Nephron (organoid): ENCODE measurements around the gene KLK7.
A peak's percentile ranks its signal among the peaks of the same experiment; 100 is the strongest.

Experiments
- H3K27ac Mint-ChIP-seq, 3 experiments: 2 replicates each; pipeline ENCODE4 v1.8.0; 2020; ENCODE audit warnings: mixed read lengths in 3 of 3, mild to moderate bottlenecking in 2 of 3, moderate library complexity in 1 of 3
- H3K27me3 Mint-ChIP-seq: 2 replicates; pipeline ENCODE4 v1.8.0; 2021; ENCODE audit warnings: low read depth, mild to moderate bottlenecking, moderate library complexity, mixed read lengths
- H3K36me3 Mint-ChIP-seq: 2 replicates; pipeline ENCODE4 v1.8.0; 2020; ENCODE audit warnings: low read depth, mixed read lengths
- H3K4me1 Mint-ChIP-seq: 2 replicates; pipeline ENCODE4 v1.8.0; 2020; ENCODE audit warnings: mixed read lengths
- H3K4me3 Mint-ChIP-seq, 3 experiments: 2 replicates each; pipeline ENCODE4 v1.8.0; 2020; ENCODE audit warnings: mild to moderate bottlenecking in 3 of 3, mixed read lengths in 3 of 3, moderate library complexity in 2 of 3
- H3K9me3 Mint-ChIP-seq: 2 replicates; pipeline ENCODE4 v1.8.0; 2020; ENCODE audit warnings: mixed read lengths
- TF ChIP-seq, protein P1 (sequence below), 3 experiments: fragments of 200-600 bp; sonication (generic); IDR thresholded peaks; one replicate each; pipeline ENCODE4 v1.5.0; 2021; ENCODE audit warnings: antibody characterized with exemption in 3 of 3; ENCODE audit not compliant: unreplicated experiment in 3 of 3

The KLK7 gene

GRCh38 chr19:50962245-50962644, 21.5 kb downstream of the KLK7 start:
- TF ChIP-seq, protein P1, sequence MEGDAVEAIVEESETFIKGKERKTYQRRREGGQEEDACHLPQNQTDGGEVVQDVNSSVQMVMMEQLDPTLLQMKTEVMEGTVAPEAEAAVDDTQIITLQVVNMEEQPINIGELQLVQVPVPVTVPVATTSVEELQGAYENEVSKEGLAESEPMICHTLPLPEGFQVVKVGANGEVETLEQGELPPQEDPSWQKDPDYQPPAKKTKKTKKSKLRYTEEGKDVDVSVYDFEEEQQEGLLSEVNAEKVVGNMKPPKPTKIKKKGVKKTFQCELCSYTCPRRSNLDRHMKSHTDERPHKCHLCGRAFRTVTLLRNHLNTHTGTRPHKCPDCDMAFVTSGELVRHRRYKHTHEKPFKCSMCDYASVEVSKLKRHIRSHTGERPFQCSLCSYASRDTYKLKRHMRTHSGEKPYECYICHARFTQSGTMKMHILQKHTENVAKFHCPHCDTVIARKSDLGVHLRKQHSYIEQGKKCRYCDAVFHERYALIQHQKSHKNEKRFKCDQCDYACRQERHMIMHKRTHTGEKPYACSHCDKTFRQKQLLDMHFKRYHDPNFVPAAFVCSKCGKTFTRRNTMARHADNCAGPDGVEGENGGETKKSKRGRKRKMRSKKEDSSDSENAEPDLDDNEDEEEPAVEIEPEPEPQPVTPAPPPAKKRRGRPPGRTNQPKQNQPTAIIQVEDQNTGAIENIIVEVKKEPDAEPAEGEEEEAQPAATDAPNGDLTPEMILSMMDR (IDR thresholded peaks at IDR 0.05; ENCODE audit: unreplicated experiment in 3 of 3): no peak
- Mint-ChIP-seq H3K36me3 (peaks cover 11% of the 10 kb centered on the region), H3K4me3 (no peak overlapping the region), H3K27ac (no peak overlapping the region), H3K27me3 (peaks cover 13% of the 10 kb centered on the region), H3K4me1 (no peaks in the 10 kb centered on the region), H3K9me3 (no peaks in the 10 kb centered on the region)

GRCh38 chr19:50959731-50960500, 23.8 kb downstream of the KLK7 start:
- Mint-ChIP-seq H3K9me3 (no peaks in the 10 kb centered on the region), H3K4me1 (no peaks in the 10 kb centered on the region), H3K36me3 (peaks cover 11% of the 10 kb centered on the region), H3K27ac (no peak overlapping the region), H3K4me3 (no peak overlapping the region), H3K27me3 (peaks cover 14% of the 10 kb centered on the region)
- TF ChIP-seq, protein P1 (IDR thresholded peaks at IDR 0.05; ENCODE audit: unreplicated experiment in 3 of 3): no peak

- TF ChIP-seq, protein P1 (IDR thresholded peaks at IDR 0.05; ENCODE audit: unreplicated experiment in 3 of 3): no peak
- Mint-ChIP-seq H3K27ac (no peak overlapping the region), H3K36me3 (peaks cover 5% of the 10 kb centered on the region), H3K9me3 (no peaks in the 10 kb centered on the region), H3K27me3 (peaks cover 10% of the 10 kb centered on the region), H3K4me1 (peaks cover 10% of the 10 kb centered on the region), H3K4me3 (no peak overlapping the region)
These were observed 26.1 kb downstream of the KLK7 start for GRCh38 chr19:50957587-50957986.

DNA sequence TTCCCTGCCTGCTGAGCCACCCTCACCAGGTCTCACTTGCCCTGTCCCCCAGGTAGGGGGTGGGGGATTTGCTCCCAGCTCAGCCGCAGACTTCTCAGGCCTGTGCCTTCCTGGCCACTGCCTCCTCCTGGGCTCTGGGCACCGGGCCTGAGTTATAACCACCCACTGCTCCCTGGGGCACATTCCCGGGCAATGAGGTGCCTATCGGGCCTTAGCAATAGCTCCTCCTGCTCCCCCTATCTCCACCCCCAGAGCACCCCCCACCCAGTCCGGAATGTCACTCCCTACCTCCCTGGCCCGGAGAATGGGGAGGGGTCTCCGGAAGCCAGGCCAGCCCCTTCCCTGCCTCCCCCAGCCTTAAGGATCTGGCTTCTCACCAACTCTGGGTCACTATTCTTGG, 30.8 kb downstream of the KLK7 start, which contains the start of gene KLK5:
KLK5 (minus strand) TSS at position 129 of the 400 bp plus-strand sequence. CDS start 381 bp downstream, outside the sequence.
- Mint-ChIP-seq H3K4me1 (peaks cover 10% of the 10 kb centered on the region), H3K4me3 (no peak within 1 kb of the TSS), H3K9me3 (no peaks in the 10 kb centered on the region), H3K27ac (peak within 1 kb of the TSS in 2 of 3 experiments; percentile 7 to 17), H3K27me3 (peaks cover 18% of the 10 kb centered on the region), H3K36me3 (no peaks in the 10 kb centered on the region)
- TF ChIP-seq, protein P1 (IDR thresholded peaks at IDR 0.05; ENCODE audit: unreplicated experiment in 3 of 3): no peak

DNA sequence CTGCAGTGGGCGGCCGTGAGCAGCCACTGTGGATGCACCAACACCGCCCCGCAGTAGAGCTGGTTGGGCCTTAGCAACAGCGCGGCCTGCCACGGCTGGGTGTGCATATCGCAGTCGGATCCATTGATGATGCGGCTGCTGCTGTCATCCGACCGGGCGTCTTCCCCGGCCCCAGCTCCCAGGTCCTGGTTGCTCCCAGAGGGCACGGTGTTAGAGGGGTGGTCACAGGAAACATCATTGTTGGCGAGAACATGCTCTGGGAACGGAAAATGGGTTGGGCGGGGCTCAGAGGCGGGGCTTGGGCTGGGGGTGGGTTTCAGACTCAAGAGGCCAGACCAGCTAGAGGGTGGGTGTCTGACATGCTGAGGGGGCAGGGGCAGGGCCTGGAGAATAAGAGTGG, 33.9 kb downstream of the KLK7 start:
- Mint-ChIP-seq H3K4me3 (no peak overlapping the region), H3K27me3 (peaks cover 15% of the 10 kb centered on the region), H3K4me1 (peaks cover 10% of the 10 kb centered on the region), H3K9me3 (no peaks in the 10 kb centered on the region), H3K27ac (no peak overlapping the region), H3K36me3 (no peaks in the 10 kb centered on the region)
- TF ChIP-seq, protein P1 (IDR thresholded peaks at IDR 0.05; ENCODE audit: unreplicated experiment in 3 of 3): no peak

GRCh38 chr19:50947123-50947522, 36.6 kb downstream of the KLK7 start:
- no peaks in the 10 kb centered on the region for H3K4me1 Mint-ChIP-seq
- peaks cover 2% of the 10 kb centered on the region for H3K9me3 Mint-ChIP-seq
- TF ChIP-seq, protein P1 (IDR thresholded peaks at IDR 0.05; ENCODE audit: unreplicated experiment in 3 of 3): no peak
- no peak overlapping the region for H3K4me3 Mint-ChIP-seq
- peaks cover 26% of the 10 kb centered on the region for H3K27me3 Mint-ChIP-seq
- no peak overlapping the region for H3K27ac Mint-ChIP-seq
- no peaks in the 10 kb centered on the region for H3K36me3 Mint-ChIP-seq
